ENCODE data around the gene SEC24C. TPM values are rescaled to one million over a fixed set of nuclear protein-coding genes. Genes with fewer than 3 reads are reported as not detected.
"Not testable (repeated sequence)": the region's sequence is repeated elsewhere in the genome, so short reads cannot be mapped to it uniquely, and the experiment has no call there.

The SEC24C gene, protein sequence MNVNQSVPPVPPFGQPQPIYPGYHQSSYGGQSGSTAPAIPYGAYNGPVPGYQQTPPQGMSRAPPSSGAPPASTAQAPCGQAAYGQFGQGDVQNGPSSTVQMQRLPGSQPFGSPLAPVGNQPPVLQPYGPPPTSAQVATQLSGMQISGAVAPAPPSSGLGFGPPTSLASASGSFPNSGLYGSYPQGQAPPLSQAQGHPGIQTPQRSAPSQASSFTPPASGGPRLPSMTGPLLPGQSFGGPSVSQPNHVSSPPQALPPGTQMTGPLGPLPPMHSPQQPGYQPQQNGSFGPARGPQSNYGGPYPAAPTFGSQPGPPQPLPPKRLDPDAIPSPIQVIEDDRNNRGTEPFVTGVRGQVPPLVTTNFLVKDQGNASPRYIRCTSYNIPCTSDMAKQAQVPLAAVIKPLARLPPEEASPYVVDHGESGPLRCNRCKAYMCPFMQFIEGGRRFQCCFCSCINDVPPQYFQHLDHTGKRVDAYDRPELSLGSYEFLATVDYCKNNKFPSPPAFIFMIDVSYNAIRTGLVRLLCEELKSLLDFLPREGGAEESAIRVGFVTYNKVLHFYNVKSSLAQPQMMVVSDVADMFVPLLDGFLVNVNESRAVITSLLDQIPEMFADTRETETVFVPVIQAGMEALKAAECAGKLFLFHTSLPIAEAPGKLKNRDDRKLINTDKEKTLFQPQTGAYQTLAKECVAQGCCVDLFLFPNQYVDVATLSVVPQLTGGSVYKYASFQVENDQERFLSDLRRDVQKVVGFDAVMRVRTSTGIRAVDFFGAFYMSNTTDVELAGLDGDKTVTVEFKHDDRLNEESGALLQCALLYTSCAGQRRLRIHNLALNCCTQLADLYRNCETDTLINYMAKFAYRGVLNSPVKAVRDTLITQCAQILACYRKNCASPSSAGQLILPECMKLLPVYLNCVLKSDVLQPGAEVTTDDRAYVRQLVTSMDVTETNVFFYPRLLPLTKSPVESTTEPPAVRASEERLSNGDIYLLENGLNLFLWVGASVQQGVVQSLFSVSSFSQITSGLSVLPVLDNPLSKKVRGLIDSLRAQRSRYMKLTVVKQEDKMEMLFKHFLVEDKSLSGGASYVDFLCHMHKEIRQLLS
- 46.4 TPM for total RNA-seq
- long read RNA-seq, full-length matches to known transcripts, result 4 of 50 reads
- long read RNA-seq, partial matches to known transcripts, result 40 of 50 reads
- long read RNA-seq, other reads (novel, unspliced or antisense), result 6 of 50 reads

DNA sequence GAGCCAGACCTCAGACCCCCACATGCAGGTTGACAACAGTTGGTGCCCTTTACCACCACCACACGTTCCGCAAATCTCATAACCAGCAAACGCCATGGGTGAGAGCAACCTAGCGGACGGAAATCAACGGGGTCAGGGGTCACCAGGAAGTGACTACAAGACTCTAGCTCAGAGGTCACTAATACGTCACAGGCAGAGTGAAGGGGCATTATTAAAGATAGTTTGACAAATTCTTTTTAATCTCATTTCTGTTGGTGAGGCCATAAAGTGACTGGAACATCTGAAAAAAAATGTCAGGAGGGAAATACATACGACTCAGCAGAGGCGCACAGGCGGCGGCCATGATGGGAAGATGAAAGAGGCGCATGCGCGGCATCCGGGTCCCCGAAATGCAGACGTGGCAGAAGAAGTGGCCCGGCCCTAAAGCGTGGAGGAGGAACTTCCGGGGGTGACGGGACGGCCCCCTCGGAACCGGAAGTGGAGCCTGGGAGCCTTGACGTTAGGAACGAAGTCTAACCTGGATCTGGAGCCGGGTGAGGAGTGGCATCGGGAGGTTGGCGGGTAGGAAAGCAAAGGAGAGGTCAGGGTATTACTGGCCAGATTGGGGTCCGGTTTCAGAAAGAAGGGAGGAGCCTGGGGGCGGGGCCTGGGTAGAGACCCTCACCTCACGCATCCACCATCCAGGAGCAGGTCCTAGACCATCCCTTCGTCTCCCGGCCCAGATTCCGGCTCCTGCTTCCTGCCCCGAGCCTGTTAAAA lies at the start of gene SEC24C:
SEC24C (plus strand) TSS at position 468 of the 759 bp plus-strand sequence. CDS start 2,461 bp downstream, outside the sequence.
- intact Hi-C loops (cut with DNase I), result loop anchor here (2.0 to 5.0 kb wide), 2 partner anchors 41 to 97 kb away; partner anchors contain the start of gene ZSWIM8
- ATAC-seq (peak; percentile 96), DNase-seq (ENCODE audit: missing footprints) (peak; percentile 98)

DNA sequence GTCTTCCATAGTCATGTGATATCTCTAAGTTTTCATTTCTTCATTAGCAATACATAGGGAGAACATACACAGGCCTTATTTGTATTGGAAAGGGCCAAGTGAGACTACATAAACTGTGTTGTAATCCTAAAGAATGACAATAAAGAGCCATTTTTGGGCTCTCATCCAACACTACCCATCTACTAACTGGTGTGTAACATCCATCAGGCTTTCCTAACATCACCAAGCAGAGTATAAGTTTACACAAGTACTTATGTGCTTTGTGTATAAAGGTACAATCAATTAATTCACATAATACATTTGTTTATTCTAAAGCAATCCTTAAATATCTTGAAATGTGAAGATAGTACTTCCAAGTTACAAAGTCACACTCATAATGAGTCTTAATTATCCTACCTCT lies 48.9 kb upstream of the SEC24C start:
- intact Hi-C loops (cut with DNase I); ATAC-seq; DNase-seq (ENCODE audit: missing footprints): not testable (repeated sequence)

DNA sequence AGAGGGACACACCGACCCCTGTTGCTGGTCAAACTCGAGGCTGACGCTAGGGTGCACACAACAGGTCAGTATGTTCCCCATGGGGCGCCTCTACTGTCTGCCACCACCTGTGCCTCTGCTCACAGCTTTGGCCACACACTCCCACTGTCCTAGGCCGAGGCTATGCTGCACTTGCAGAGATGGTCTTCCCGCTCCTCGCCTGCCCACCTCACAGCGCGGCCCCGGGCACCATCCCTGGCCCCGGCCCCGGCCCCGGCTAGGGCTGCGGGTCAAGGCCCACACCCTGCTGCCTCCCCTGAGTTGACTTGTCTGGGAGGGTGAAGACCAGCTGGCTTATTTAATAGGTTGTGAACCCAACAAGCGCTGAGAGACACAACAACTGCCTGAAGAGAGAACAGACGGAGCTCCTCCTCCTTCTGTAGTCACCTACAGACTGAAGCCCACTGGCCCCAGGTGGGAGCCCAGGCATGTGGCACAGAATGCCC lies 46.5 kb upstream of the SEC24C start, which contains the start of gene AGAP5:
AGAP5 (minus strand) TSS at position 435 of the 485 bp plus-strand sequence; CDS start at position 81, 354 bp downstream.
- ATAC-seq; intact Hi-C loops (cut with DNase I); DNase-seq (ENCODE audit: missing footprints): not testable (repeated sequence)

DNA sequence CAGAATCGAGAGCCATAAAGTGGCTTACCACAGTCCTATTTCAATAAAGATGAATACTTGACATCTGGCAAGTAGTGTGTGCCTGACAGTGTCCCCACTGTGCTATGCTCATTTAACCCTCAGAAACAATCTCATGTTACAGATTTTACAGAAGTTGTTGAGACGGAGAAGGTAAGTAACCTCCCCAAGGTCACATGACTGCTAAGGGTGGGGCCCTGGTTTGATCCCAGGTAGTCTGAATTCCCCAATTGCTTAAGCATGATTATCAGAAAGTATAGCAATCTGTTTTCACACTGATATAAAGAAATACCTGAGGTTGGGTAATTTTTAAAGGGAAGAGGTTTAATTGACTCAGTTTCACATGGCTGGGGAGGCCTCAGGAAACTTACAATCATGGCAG lies 45.4 kb upstream of the SEC24C start:
- ATAC-seq; intact Hi-C loops (cut with DNase I): not testable (repeated sequence)

DNA sequence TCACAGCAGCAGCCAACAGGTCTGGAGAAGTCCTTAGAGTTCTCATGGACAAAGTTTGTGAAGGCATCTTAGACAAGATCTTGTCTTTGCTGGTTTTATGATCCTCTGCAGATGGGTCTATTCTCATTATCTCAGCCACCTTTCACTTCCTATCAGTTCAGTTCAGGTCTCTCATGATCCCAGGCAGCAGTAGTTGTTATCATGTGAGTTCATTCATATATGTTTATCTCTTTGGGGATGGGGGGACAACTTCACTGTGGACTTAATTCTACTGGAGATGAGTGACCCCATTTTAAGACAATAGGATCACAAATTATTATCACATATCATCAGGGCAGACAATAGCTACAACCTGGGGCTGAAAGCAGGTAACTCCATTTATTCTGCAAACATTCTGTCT lies 40.2 kb upstream of the SEC24C start:
- DNase-seq (ENCODE audit: missing footprints); ATAC-seq; intact Hi-C loops (cut with DNase I): not testable (repeated sequence)

More for the DNA sequence above, 45.4 kb upstream of the SEC24C start:
- DNase-seq (ENCODE audit: missing footprints), result not testable (repeated sequence)

DNA sequence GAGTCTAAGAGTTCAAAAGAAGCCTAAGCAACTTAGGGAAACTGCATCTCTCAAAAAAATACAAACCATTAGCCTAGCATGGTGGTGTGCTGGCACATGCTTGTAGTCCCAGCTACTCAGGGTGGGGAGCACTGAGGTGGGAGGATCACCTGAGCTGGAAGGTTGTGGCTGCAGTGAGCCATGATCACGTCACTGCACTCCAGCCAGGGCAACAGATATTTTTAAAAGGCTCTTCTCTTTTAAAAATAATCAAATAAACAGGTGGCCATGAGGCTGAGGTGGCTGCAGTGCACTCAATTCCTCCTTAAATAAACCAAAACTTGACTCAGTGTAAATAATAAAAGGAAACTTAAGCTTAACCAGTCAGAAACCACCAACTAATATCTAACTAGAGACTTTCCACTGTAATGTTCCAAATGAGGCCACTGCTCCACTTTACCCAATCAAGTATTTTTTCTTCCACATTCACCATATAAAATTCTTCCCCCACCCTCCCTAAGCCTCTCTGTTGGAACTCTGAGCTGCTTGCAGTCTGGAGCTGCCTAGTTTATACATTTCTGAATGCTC lies 38.6 kb upstream of the SEC24C start:
- ATAC-seq; DNase-seq (ENCODE audit: missing footprints); intact Hi-C loops (cut with DNase I): not testable (repeated sequence)

DNA sequence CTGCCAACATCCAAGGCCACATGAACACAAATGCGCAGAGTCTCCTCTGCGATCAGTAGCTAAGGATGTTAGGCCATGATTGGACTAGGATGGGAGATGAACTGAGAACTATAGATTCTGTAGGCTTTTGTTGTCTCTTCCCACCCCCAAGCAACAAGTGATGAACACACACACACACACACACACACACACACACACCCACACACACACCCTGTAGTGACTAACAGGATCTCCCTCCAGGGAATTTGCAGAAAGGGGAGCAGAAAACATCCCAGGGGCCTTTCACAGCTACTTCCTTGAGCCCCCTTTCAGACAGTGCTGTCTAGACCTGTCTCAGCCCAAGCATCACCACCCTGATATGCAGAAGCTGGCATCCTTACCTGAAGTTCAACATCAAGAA lies 37.7 kb upstream of the SEC24C start:
- intact Hi-C loops (cut with DNase I); ATAC-seq; DNase-seq (ENCODE audit: missing footprints): not testable (repeated sequence)

DNA sequence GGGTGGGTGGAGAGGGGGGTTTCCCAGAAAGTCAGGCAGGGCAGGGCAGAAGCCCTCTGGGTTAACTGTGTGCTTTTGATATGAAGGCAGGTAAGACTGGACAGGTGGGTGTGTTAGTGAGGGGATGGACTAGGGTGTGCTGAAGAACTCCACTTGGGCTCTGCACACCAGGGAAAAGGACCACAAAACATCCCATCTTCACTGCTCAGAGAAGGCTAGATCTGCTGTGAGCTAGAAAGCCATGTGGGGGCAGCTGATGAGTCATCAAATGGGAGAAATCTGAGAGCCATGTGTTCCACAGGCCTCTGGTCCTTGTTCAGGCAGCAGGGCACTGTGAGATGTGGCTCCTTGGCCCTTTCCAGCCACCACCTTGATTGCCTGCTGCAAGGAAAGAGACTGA lies 36.5 kb upstream of the SEC24C start:
- intact Hi-C loops (cut with DNase I); DNase-seq (ENCODE audit: missing footprints); ATAC-seq: not testable (repeated sequence)

DNA sequence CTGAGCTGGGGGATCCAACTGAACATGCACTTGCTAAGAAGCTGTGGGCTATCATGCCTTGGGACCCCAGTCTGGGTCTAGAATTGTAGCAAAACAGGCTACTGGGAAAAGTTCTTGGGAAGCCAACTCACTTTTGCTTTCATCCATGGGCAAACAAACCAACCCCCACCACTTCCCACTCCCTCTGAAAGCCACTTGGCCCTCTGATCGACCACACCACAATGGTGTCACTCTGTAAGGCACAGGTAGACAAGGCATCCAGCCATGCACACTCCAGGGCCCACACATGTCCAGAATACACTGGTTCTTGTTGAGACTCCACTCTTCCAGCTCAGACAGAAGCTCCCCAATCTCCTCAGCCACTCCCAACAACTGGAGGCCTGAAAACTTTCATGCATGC lies 36.0 kb upstream of the SEC24C start:
- ATAC-seq; intact Hi-C loops (cut with DNase I); DNase-seq (ENCODE audit: missing footprints): not testable (repeated sequence)

DNA sequence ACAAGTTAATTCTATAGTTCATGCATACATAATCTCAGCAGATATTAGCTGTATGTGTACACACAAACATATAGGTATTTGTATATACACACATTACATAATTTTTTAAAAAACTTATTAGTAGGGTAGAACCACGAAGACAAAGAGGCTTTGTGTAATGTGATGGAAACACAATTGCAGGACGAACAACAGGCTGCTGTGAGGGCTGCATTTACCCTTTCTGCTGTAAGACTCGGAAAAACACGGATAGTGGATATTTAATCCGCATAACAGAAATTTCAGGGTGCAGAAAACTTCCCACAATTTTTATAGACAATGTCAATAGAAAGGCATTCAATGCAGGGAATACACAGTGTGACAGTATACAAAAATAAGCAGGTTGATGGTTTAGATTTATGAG lies 32.5 kb upstream of the SEC24C start:
- intact Hi-C loops (cut with DNase I); ATAC-seq; DNase-seq (ENCODE audit: missing footprints): not testable (repeated sequence)

DNA sequence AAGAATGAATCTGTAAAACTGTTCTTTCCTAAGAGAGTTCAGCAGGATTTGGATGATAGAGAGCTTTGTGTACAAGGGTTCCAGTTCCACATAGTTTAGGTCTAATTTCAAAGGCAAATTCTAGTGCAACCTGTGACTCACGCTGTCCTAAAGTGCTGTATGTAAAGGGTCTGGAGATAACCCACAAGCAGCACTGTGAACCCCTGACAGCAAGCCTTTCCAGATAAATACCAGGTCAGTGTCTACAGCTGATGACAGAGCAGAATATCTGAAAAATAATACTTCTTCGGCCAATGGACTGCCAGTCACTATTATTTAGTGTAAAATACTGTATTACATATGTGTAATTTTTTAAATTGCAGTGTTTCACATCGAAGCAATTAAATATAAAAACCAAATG lies 30.3 kb upstream of the SEC24C start:
- DNase-seq (ENCODE audit: missing footprints); intact Hi-C loops (cut with DNase I); ATAC-seq: not testable (repeated sequence)

DNA sequence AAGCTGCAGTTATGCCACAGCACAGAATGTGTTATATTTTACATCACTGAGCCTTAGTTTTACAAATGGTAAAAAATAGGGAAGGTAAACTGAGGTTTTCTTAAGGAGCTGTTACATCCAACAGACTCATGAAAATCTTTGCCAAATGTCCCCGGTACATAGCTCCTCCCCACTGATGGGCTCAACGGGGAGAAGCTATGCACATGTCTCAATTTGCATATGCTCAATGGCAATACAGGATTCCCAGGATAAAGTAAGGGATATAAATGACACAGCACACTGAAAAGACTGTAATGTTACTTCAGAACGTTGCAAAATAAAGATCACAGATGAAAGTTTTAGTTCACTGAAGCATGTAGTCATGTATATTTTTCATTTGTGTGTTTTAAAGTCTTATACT lies 29.7 kb upstream of the SEC24C start:
- ATAC-seq; intact Hi-C loops (cut with DNase I); DNase-seq (ENCODE audit: missing footprints): not testable (repeated sequence)

DNA sequence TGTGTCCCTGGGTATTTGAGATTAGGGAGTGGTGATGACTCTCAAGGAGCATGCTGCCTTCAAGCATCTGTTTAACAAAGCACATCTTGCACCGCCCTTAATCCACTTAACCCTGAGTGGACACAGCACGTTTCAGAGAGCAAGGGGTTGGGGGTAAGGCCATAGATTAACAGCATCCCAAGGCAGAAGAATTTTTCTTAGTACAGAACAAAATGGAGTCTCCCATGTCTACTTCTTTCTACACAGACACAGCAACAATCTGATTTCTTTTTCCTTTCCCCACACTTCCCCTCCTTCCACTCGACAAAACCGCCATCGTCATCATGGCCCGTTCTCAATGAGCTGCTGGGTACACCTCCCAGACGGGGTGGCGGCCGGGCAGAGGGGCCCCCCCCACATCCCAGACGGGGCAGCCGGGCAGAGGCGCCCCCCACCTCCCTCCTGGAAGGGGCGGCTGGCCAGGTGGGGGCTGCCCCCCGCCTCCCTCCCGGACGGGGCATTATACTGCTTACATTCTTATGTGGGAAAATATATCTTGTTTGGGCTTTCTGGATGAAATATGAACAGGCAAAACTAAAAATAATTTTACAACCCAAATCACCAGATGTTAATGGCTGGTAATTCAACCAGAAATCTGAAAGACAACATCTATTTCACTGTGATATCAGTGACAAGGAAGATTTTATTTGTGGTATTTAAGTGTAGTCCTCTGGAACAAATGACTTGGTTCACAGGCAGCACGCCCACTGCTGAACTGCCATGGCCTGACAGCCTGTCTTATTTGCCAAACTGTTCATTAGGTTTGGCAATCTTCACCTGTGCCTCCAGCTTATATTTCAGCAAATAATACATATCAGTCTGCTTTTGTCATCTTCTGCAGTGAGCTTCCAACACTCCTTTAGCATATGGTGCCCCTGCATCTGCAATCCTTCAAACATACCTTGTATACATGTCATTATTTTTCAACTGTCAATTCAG lies 28.7 kb upstream of the SEC24C start:
- not testable (repeated sequence) for ATAC-seq
- intact Hi-C loops (cut with DNase I), result loop anchor here (5.0 kb wide), 1 partner anchor 63 kb away; no protein-coding TSS in a partner anchor

DNA sequence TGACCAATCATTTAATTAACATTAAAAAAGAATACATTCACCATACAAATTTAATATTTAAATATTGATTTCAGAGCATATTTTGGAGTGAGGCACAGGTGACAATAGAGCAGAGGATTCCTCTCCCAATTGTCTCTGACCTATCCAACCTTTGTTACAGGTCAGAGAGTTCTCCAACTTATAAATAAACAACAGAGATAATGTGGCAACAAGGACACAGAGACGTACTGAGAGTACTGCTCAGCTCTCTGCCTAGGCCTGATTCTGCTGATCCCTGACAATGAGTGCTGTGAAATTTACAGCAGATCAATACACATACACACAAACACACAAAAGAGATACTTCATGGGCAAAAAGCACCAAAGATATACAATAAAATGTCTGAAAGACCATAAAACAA lies 27.9 kb upstream of the SEC24C start:
- intact Hi-C loops (cut with DNase I), result loop anchor here (5.0 kb wide), 1 partner anchor 64 kb away; no protein-coding TSS in a partner anchor
- DNase-seq (ENCODE audit: missing footprints), result no peak
- peak; percentile 85 for ATAC-seq

More for the DNA sequence above, 28.7 kb upstream of the SEC24C start:
- DNase-seq (ENCODE audit: missing footprints), result not testable (repeated sequence)

DNA sequence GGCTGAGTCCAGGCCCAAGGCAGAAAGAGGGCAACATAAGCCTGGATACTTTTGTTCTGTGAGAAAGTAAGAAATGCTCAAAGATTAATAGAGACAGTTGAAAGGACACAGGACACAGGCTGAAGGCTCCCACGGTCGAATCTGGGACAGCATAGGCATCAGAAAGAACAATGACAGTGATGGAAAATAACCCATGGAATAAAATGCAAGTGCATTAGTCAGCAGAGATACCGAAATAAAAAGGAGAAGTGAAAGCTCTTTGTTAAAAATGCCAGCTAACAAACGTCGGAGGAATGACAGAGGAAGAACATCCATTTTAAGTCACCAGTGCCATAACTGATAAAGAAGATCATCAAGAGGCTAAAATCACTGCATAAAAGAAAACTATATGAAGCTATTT lies 26.6 kb upstream of the SEC24C start:
- DNase-seq (ENCODE audit: missing footprints) (no peak), ATAC-seq (no peak)
- intact Hi-C loops (cut with DNase I), result loop anchor here (5.0 kb wide), 1 partner anchor 65 kb away; no protein-coding TSS in a partner anchor

DNA sequence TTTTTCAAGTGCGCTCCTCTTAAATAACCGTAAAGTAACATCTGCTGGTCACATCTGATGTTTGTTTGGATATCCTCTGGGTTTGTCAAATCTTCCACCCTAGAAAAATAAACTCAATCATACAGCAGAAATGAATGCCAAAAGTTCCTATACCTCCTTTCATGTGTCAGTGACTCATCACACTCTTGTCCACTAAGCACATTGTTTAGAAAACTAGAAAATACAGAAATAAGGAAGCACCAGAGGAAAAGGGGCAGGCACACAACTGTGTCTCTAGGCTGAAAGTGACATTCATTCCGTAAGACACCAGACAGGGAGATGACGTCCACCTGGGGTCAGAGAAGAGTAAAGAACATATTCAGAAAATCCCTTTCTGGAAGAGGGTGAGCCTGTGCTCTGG lies 23.6 kb upstream of the SEC24C start:
- ATAC-seq; intact Hi-C loops (cut with DNase I); DNase-seq (ENCODE audit: missing footprints): not testable (repeated sequence)
